Transverse colon (tissue), 4 donors: Measurements from ENCODE around the gene CERS1. TPM values are rescaled to one million over a fixed set of nuclear protein-coding genes. Genes with fewer than 3 reads are reported as not detected.

ENCODE experiments used
- DNase-seq: peaks from one replicate; pipeline ENCODE4 v3.0.0-alpha.2; 2019
- H3K27ac ChIP-seq, 4 donors: fragments of 200-600 bp; sonication (generic); 2 replicates each; pipeline ENCODE4 v1.5.1; 2016 to 2018; ENCODE audit warnings: inconsistent platforms in 4 of 4
- H3K27me3 ChIP-seq: fragments of 200-600 bp; sonication (generic); 2 replicates; pipeline ENCODE4 v1.5.1; 2017; ENCODE audit warnings: inconsistent platforms
- H3K36me3 ChIP-seq, 4 donors: fragments of 200-600 bp; sonication (generic); 2 replicates each; pipeline ENCODE4 v1.5.1; 2017 to 2019; ENCODE audit warnings: inconsistent platforms in 4 of 4
- H3K4me1 ChIP-seq, 4 donors: fragments of 200-600 bp; sonication (generic); 2 replicates each; pipeline ENCODE4 v1.5.1; 2017 to 2020; ENCODE audit warnings: inconsistent platforms in 4 of 4
- H3K4me3 ChIP-seq, 4 donors: fragments of 200-600 bp; sonication (generic); 1 replicate in 1 of 4; 2 replicates in 3 of 4; pipeline versions ENCODE4 v1.5.1 to v1.6.1; 2017 to 2019; ENCODE audit warnings: inconsistent platforms in 4 of 4
- H3K9me3 ChIP-seq, 2 donors: fragments of 200-600 bp; sonication (generic); 2 replicates each; pipeline ENCODE4 v1.5.1; 2017 to 2019; ENCODE audit warnings: inconsistent platforms in 2 of 2
- CTCF ChIP-seq, 5 experiments: fragments of 200-600 bp in 3 of 5; fragments of 450-650 bp in 2 of 5; sonication (generic) in 3 of 5; IDR thresholded peaks; 1 replicate in 2 of 5; 2 replicates in 3 of 5; pipeline ENCODE4 v1.5.1; 2016 to 2017; ENCODE audit warnings: antibody characterized with exemption in 5 of 5, inconsistent platforms in 3 of 5, mild to moderate bottlenecking in 2 of 5, moderate library complexity in 1 of 5
- EP300 ChIP-seq: sonication (generic); formaldehyde crosslinking; IDR thresholded peaks from one replicate; pipeline ENCODE4 v1.6.1; 2017; ENCODE audit warnings: antibody characterized with exemption, low read depth
- POLR2A ChIP-seq: fragments of 450-650 bp; IDR thresholded peaks from one replicate; pipeline ENCODE4 v1.6.1; 2016; ENCODE audit warnings: antibody characterized with exemption, mild to moderate bottlenecking, moderate library complexity
- POLR2AphosphoS5 ChIP-seq, 3 donors: sonication (generic); formaldehyde crosslinking; IDR thresholded peaks; one replicate each; pipeline ENCODE4 v1.6.1; 2016; ENCODE audit warnings: antibody characterized with exemption in 3 of 3
- WGBS, 2 donors: methylation state at CpG; one replicate each; pipeline ENCODE4 v1.1.5; 2018; ENCODE audit warnings: low coverage in 1 of 2; 5-methylcytosine and 5-hydroxymethylcytosine counted together
- in situ Hi-C, 4 donors: fragments of 200-750 bp; cut with MboI; loops; one replicate each; pipeline versions ENCODE4 v1.15.0 to v1.15.1; 2017; ENCODE audit warnings: low sequenced_read_pairs in 3 of 4, low pct_ligation_motif_present in 1 of 4, low pct_unique_long_range_greater_than_20kb in 1 of 4
- intact Hi-C: fragments of 100-400 bp; cut with DNase I; formaldehyde crosslinking; loops from one replicate; pipeline ENCODE4 v1.15.1; 2023; ENCODE audit warnings: low total_unique reads
- total RNA-seq, 4 donors: library from RNA; depleted of rRNA; stranded (reverse); fragments of >200 nt; gene quantifications; one replicate each; pipeline ENCODE4 v1.1.0, GENCODE V29; 2016

The CERS1 gene
- total RNA-seq, 4 donors from 2014 or later, result not detected

GRCh38 chr19:18851673-18852325 lies 44.2 kb downstream of the CERS1 start:
- no peak overlapping the region for H3K4me3 ChIP-seq
- DNase-seq, result no peak
- peaks cover 18 to 34% (median 30%) of the 10 kb centered on the region in 4 donors for H3K4me1 ChIP-seq
- intact Hi-C loops, result loop anchor here (10.0 kb wide), 1 partner anchor 407 kb away; no protein-coding TSS in a partner anchor
- no peak overlapping the region for H3K27ac ChIP-seq
- in situ Hi-C loops, result loop anchor here in 2 of 4 donors (10.0 to 25.0 kb wide), 2 partner anchors 389 to 407 kb away; no protein-coding TSS in a partner anchor
- H3K27me3 ChIP-seq, result no peaks in the 10 kb centered on the region
- TF ChIP-seq EP300, result no peak
- TF ChIP-seq CTCF (IDR thresholded peaks at IDR 0.05), result no peak
- TF ChIP-seq POLR2A, result no peak
- no peak for TF ChIP-seq POLR2AphosphoS5 (IDR thresholded peaks at IDR 0.05)
- H3K9me3 ChIP-seq, result no peaks in the 10 kb centered on the region
- H3K36me3 ChIP-seq, result peaks cover 0 to 53% (median 25%) of the 10 kb centered on the region in 4 donors
- 94% methylated on average over 31 of the region's 31 CpGs; no CpG with 5 or more reads in 1 of the 2 donors for WGBS, 2 donors

GRCh38 chr19:18850471-18851375 lies 45.2 kb downstream of the CERS1 start:
- Histone ChIP-seq H3K27ac (peak overlapping the region in 3 of 4 donors; percentile 53 to 78 (median 70)), H3K4me3 (no peak overlapping the region), H3K4me1 (peaks cover 20 to 37% (median 31%) of the 10 kb centered on the region in 4 donors), H3K27me3 (no peaks in the 10 kb centered on the region), H3K9me3 (no peaks in the 10 kb centered on the region), H3K36me3 (peaks cover 0 to 43% (median 20%) of the 10 kb centered on the region in 4 donors)
- in situ Hi-C loops (loop anchor here in 2 of 4 donors (10.0 to 25.0 kb wide), 2 partner anchors 388 to 406 kb away; no protein-coding TSS in a partner anchor), intact Hi-C loops (loop anchor here (10.0 kb wide), 1 partner anchor 406 kb away; no protein-coding TSS in a partner anchor)
- DNase-seq, result no peak
- WGBS, 2 donors, result 78 to 89% methylated on average over 4 to 25 of the region's 27 CpGs
- TF ChIP-seq POLR2A, result no peak
- no peak for TF ChIP-seq EP300
- no peak for TF ChIP-seq CTCF (IDR thresholded peaks at IDR 0.05)
- no peak for TF ChIP-seq POLR2AphosphoS5 (IDR thresholded peaks at IDR 0.05)

- Histone ChIP-seq H3K36me3 (peaks cover 0 to 36% (median 18%) of the 10 kb centered on the region in 4 donors), H3K27ac (peak overlapping the region; percentile 53 to 78 (median 69)), H3K4me1 (peaks cover 20 to 37% (median 33%) of the 10 kb centered on the region in 4 donors), H3K27me3 (no peaks in the 10 kb centered on the region), H3K4me3 (no peak overlapping the region), H3K9me3 (no peaks in the 10 kb centered on the region)
- no peak for DNase-seq
- TF ChIP-seq POLR2A (no peak), POLR2AphosphoS5 (IDR thresholded peaks at IDR 0.05) (no peak), CTCF (IDR thresholded peaks at IDR 0.05) (no peak), EP300 (no peak)
- in situ Hi-C loops (loop anchor here (10.0 to 25.0 kb wide), 4 partner anchors 255 to 405 kb away; partner anchors contain the start of gene REX1BD (in 2 of the 4)), intact Hi-C loops (loop anchor here (5.0 to 10.0 kb wide), 2 partner anchors 258 to 405 kb away; no protein-coding TSS in a partner anchor)
- 65 to 77% methylated on average over 5 to 16 of the region's 16 CpGs for WGBS, 2 donors
Observed at GRCh38 chr19:18849838-18850400, 46.0 kb downstream of the CERS1 start.
